K562 (cell line): ENCODE results near the gene RHOT1. TPM values are rescaled to one million over a fixed set of nuclear protein-coding genes. Genes with fewer than 3 reads are reported as not detected.

ENCODE experiments used
- CEBPB ChIP-seq: fragments of 450-650 bp; IDR thresholded peaks from 2 replicates; pipeline ENCODE4 v1.6.1; 2016; ENCODE audit warnings: missing genetic modification characterization, missing compliant biosample characterization
- FOXA3 ChIP-seq, 2 experiments: fragments of 450-650 bp in 1 of 2; sonication (generic) in 1 of 2; formaldehyde crosslinking; IDR thresholded peaks in 1 of 2; conservative IDR thresholded peaks in 1 of 2; 2 replicates each; pipeline versions ENCODE4 v1.4.0 to v1.8.0; 2020 to 2022; ENCODE audit warnings: mild to moderate bottlenecking in 2 of 2, missing genetic modification reagents in 1 of 2
- HIVEP1 ChIP-seq: fragments of 250-450 bp; sonication (Bioruptor Pico); IDR thresholded peaks from 2 replicates; pipeline ENCODE4 v1.4.0; 2020; ENCODE audit warnings: mild to moderate bottlenecking
- HNRNPLL ChIP-seq: fragments of 200-400 bp; formaldehyde crosslinking; IDR thresholded peaks from 2 replicates; pipeline ENCODE4 v1.6.1; 2017; ENCODE audit warnings: low read length, low read depth, mild to moderate bottlenecking; ENCODE audit not compliant: poor library complexity, severe bottlenecking
- NFIX ChIP-seq: fragments of 250-450 bp; sonication (Bioruptor Pico); IDR thresholded peaks from 2 replicates; pipeline ENCODE4 v1.4.0; 2020; ENCODE audit warnings: low read depth, mild to moderate bottlenecking, moderate library complexity
- RBM22 ChIP-seq: fragments of 200-400 bp; formaldehyde crosslinking; IDR thresholded peaks from 2 replicates; pipeline ENCODE4 v1.6.1; 2018; ENCODE audit warnings: low read length, low read depth; ENCODE audit not compliant: poor library complexity, severe bottlenecking
- ZNF668 ChIP-seq: fragments of 250-450 bp; sonication (Bioruptor Pico); IDR thresholded peaks from 2 replicates; pipeline ENCODE4 v1.8.0; 2022; ENCODE audit warnings: mild to moderate bottlenecking, inconsistent platforms
- polyA plus RNA-seq, 8 experiments: library from polyadenylated mRNA; depleted of rRNA in 4 of 8; stranded (reverse) in 5 of 8; unstranded in 3 of 8; fragments of >200 nt; fragmentation: Nextera tagmentation in 2 of 8; fragmentation: Illumina TruSeq in 1 of 8; extraction: Ambion mirVana in 2 of 8; extraction: Trizol in 1 of 8; gene quantifications; 2 replicates each; pipeline versions ENCODE4 v1.2.1 to v1.2.3, GENCODE V29; 2011 to 2014; ENCODE audit warnings: inconsistent platforms in 1 of 8, missing spikeins in 1 of 8
- total RNA-seq, 7 experiments: library from RNA; depleted of rRNA in 6 of 7; stranded (reverse); fragments of >200 nt in 6 of 7; fragmentation: Illumina TruSeq in 2 of 7; extraction: Trizol in 2 of 7; gene quantifications; 2 replicates each; pipeline versions ENCODE4 v1.2.1 to v1.2.3, GENCODE V29; 2011 to 2021; ENCODE audit warnings: low replicate concordance in 1 of 7
- TF ChIP-seq, protein P1 (sequence below): fragments of 250-450 bp; sonication (Bioruptor Pico); IDR thresholded peaks from 2 replicates; pipeline ENCODE4 v1.8.0; 2022; ENCODE audit warnings: moderate library complexity, mild to moderate bottlenecking, inconsistent platforms
- TF ChIP-seq, protein P2 (sequence below), 2 experiments: fragments of 450-650 bp in 1 of 2; sonication (generic) in 1 of 2; formaldehyde crosslinking in 1 of 2; IDR thresholded peaks in 1 of 2; conservative IDR thresholded peaks in 1 of 2; 2 replicates each; pipeline versions ENCODE4 v1.6.1 to v1.8.1; 2016 to 2023; ENCODE audit warnings: mild to moderate bottlenecking in 2 of 2, moderate library complexity in 2 of 2, inconsistent platforms in 1 of 2, missing genetic modification reagents in 1 of 2

Gene RHOT1
- total and polyA plus RNA-seq, 9 of the 15 experiments (the other 6 are each of a cell fraction or from before 2014, with no cell fraction given): 23.0 to 101 (median 32.2) TPM

DNA sequence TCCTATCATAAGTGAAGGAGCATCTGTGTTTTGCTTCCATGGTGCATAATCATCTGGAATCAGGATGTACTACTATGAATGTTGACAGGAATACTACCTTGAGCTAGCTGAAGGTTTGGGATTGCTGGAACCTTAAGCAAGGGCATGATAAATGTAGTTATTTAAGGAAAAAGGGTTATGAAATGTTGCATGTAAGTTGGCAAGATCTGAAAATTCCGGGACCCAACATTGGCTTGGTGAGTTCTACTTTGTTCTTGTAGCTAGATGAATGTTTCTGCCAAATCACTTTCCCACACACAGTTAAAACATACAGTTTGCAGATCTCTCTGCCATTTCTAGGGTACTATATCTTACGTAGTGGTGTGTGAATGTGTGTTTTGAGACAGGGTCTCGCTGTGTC is 13.6 kb downstream of the RHOT1 start (continued):
- TF ChIP-seq, protein P1, sequence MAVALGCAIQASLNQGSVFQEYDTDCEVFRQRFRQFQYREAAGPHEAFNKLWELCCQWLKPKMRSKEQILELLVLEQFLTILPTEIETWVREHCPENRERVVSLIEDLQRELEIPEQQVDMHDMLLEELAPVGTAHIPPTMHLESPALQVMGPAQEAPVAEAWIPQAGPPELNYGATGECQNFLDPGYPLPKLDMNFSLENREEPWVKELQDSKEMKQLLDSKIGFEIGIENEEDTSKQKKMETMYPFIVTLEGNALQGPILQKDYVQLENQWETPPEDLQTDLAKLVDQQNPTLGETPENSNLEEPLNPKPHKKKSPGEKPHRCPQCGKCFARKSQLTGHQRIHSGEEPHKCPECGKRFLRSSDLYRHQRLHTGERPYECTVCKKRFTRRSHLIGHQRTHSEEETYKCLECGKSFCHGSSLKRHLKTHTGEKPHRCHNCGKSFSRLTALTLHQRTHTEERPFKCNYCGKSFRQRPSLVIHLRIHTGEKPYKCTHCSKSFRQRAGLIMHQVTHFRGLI (CRISPR knock-in tag): no peak
- TF ChIP-seq ZNF668 (CRISPR knock-in tag) (no peak), HNRNPLL (no peak), HIVEP1 (CRISPR knock-in tag) (no peak), FOXA3 (CRISPR knock-in tag; conservative IDR thresholded peaks at IDR 0.05 in 1 of 2, IDR thresholded peaks at IDR 0.05 in 1 of 2) (no peak), RBM22 (no peak), CEBPB (no peak), NFIX (CRISPR knock-in tag) (no peak)
- TF ChIP-seq, protein P2, sequence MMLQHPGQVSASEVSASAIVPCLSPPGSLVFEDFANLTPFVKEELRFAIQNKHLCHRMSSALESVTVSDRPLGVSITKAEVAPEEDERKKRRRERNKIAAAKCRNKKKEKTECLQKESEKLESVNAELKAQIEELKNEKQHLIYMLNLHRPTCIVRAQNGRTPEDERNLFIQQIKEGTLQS (IDR thresholded peaks at IDR 0.05): no peak
- TF ChIP-seq, protein P2 (CRISPR knock-in tag; conservative IDR thresholded peaks at IDR 0.05): no peak
